ENCODE data around the gene G6PC3. TPM values are rescaled to one million over a fixed set of nuclear protein-coding genes. Genes with fewer than 3 reads are reported as not detected.

Gene G6PC3
- total and polyA plus RNA-seq, 12 donors, result 28.9 to 114 (median 34.7) TPM

DNA sequence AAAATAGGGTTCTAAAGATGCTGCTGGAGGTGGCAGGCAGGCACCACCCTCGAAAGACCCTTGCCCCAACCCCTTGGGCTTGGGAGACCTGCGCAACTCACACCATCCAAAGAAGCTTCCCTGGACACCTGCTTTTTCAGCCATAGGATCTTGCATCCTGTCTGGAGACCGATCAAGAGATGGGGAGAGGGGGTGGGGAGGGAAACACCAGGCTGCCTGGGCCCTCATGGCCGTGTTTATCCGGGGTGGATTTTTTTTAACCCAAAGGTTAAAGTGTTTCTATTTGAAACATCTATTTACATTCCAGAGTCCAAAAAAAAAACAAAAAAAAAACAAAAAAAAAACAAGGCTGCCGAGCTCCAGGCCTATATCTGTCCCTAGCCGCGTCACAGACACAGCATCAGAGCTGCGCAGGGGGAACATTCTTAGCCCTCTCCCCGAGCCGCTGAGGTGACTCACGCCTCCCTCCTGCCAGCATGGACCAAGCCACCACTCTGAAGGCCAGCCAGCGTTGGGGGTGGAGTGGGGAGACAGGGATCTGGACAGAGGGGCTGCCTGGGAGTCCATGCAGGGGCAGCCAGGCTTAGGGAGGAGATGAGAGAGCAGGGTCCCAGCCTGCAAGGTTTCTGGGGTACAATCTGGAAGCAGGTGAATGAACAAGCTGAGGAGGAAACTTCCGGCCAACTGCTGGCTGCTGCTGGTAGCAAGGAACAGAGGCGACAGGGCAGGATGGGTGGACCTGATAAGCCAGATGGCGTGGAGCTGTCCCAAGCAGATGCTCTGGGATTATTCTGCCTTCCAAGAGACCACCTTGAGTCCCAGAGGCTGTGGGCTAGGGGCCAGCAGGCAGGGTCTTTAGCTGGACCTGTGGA lies 38.1 kb downstream of the G6PC3 start:
- 22 to 29% methylated on average over 16 of the region's 16 CpGs for WGBS, 2 donors
- H3K27me3 ChIP-seq, result no peaks in the 10 kb centered on the region
- peak; percentile 86 to 91 for DNase-seq
- no peaks in the 10 kb centered on the region for H3K9me3 ChIP-seq
- intact Hi-C loops (cut with DNase I), result no loop called here
- peaks cover 0 to 29% (median 4%) of the 10 kb centered on the region in 9 donors for H3K36me3 ChIP-seq
- peak overlapping the region; percentile 80 to 98 (median 91) for H3K27ac ChIP-seq
- H3K4me3 ChIP-seq, result peak overlapping the region; percentile 37 to 67 (median 60)
- H3K4me1 ChIP-seq, result peaks cover 65 to 99% (median 91%) of the 10 kb centered on the region in 9 donors
- TF ChIP-seq, protein P1, sequence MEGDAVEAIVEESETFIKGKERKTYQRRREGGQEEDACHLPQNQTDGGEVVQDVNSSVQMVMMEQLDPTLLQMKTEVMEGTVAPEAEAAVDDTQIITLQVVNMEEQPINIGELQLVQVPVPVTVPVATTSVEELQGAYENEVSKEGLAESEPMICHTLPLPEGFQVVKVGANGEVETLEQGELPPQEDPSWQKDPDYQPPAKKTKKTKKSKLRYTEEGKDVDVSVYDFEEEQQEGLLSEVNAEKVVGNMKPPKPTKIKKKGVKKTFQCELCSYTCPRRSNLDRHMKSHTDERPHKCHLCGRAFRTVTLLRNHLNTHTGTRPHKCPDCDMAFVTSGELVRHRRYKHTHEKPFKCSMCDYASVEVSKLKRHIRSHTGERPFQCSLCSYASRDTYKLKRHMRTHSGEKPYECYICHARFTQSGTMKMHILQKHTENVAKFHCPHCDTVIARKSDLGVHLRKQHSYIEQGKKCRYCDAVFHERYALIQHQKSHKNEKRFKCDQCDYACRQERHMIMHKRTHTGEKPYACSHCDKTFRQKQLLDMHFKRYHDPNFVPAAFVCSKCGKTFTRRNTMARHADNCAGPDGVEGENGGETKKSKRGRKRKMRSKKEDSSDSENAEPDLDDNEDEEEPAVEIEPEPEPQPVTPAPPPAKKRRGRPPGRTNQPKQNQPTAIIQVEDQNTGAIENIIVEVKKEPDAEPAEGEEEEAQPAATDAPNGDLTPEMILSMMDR (IDR thresholded peaks at IDR 0.05), result no peak
- ATAC-seq, result peak; percentile 65 to 83 (median 79)

DNA sequence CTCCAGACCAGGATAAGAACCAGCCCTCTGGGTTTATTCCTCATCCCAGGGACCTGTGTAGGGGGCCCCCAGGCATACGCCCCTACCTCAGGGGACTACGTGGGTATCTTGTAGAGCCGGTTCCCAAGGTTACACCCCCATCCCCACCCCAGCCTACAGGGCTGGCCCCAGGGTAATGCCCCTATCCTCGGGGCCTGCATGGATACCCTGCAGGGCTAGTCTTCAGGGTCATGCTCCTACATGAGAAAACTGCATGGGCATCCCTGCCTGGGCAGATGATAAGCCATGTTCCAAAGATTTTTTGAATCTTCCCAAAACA lies 38.7 kb downstream of the G6PC3 start:
- ATAC-seq (no peak), DNase-seq (no peak)
- intact Hi-C loops (cut with DNase I), result no loop called here
- TF ChIP-seq, protein P1 (IDR thresholded peaks at IDR 0.05), result no peak
- 33 to 42% methylated on average over 4 of the region's 4 CpGs for whole genome bisulfite sequencing, 2 donors
- Histone ChIP-seq H3K4me1 (peaks cover 64 to 99% (median 94%) of the 10 kb centered on the region in 9 donors), H3K9me3 (no peaks in the 10 kb centered on the region), H3K4me3 (peak overlapping the region; percentile 37 to 67 (median 60)), H3K27ac (peak overlapping the region; percentile 75 to 98 (median 91)), H3K36me3 (peaks cover 0 to 29% (median 0%) of the 10 kb centered on the region in 9 donors), H3K27me3 (no peaks in the 10 kb centered on the region)

DNA sequence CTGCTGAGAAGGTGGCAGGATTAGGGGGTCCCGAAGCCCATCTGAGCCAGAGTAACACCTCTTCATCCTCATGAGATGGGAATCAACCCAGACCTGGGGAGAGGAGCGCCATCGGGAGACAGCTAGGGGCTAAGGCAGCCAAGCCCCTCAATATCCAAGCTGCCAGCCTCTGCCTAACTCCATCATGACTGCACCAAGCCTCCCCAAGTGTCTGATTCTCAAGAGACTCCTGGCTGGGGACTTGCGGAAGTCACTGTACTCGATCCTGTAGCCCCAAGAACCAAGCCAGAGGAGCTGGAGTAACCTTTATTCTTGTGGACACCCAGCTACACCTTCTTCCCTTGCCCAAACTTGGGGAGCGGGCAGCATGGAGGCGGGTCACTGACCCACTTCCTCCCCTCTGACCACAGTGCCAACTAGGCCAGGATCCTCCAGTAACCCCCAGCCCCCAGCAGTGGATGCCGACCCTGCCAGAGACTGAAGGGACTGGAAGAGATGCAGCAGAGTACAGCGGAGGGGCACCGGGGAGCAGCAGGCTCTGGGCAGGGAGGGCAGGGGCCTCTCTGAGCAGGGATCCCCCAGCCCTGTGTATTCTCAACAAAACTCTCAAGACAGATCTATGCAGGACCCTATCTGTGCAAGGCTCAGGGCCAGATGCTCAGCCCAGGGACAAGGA lies 39.6 kb downstream of the G6PC3 start:
- ATAC-seq, result no peak
- intact Hi-C loops (cut with DNase I), result loop anchor here in 7 of 10 donors (2.0 to 10.0 kb wide), 5 partner anchors 38 to 165 kb away; partner anchors contain the start of genes G6PC3 (in 4 of the 7), LSM12 (in 1 of the 7), PPY (in 1 of the 7) and TMEM101 (in 1 of the 7)
- Histone ChIP-seq H3K27me3 (no peaks in the 10 kb centered on the region), H3K4me1 (peaks cover 65 to 99% (median 95%) of the 10 kb centered on the region in 9 donors), H3K36me3 (peaks cover 0 to 29% (median 0%) of the 10 kb centered on the region in 9 donors), H3K9me3 (no peaks in the 10 kb centered on the region), H3K27ac (peak overlapping the region; percentile 86 to 98 (median 92)), H3K4me3 (peak overlapping the region; percentile 37 to 67 (median 60))
- no peak for DNase-seq
- WGBS, 2 donors, result 47 to 52% methylated on average over 10 of the region's 10 CpGs
- TF ChIP-seq, protein P1 (IDR thresholded peaks at IDR 0.05), result no peak

Measured in heart right ventricle (tissue), 16 donors.